ENCODE data around the gene SMARCA4.

SMARCA4 gene

DNA sequence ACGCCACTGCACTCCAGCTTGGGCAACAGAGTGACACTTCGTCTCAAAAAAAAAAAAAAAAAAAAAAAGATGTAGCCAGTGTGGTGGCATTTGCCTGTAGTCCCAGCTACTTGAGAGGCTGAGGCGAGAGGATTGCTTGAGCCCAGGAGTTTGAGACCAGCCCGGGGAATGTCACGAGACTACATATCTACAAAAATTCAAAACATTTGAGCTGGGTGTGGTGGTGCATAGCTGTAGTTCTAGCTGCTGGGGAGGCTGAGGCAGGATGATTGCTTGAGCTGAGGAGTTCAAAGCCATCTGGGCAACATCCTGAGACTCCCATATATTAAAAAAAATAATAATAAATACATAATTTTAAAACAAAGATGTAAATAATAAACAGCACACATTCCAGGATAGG is 46.6 kb downstream of the SMARCA4 start:
- DNase-seq (ENCODE audit: low read depth, low spot score), result no peak
- Histone ChIP-seq H3K36me3 (ENCODE audit: insufficient read depth, insufficient read length, low read length) (peaks cover 83% of the 10 kb centered on the region), H3K9me3 (ENCODE audit: insufficient read depth, low read length) (no peaks in the 10 kb centered on the region), H3K4me1 (ENCODE audit: insufficient read depth, insufficient read length) (peaks cover 3% of the 10 kb centered on the region), H3K27me3 (ENCODE audit: insufficient read depth, insufficient read length) (no peaks in the 10 kb centered on the region), H3K4me3 (ENCODE audit: insufficient read length, low read depth) (no peak overlapping the region), H3K9ac (ENCODE audit: insufficient read length, low read depth) (no peak overlapping the region)
- TF ChIP-seq YY1 (IDR thresholded peaks at IDR 0.05; ENCODE audit: insufficient read depth, insufficient read length) (no peak), ZNF274 (IDR thresholded peaks at IDR 0.05; ENCODE audit: low read depth, low read length) (no peak), SUZ12 (IDR thresholded peaks at IDR 0.05; ENCODE audit: extremely low read depth, insufficient read depth, insufficient read length) (no peak)

DNA sequence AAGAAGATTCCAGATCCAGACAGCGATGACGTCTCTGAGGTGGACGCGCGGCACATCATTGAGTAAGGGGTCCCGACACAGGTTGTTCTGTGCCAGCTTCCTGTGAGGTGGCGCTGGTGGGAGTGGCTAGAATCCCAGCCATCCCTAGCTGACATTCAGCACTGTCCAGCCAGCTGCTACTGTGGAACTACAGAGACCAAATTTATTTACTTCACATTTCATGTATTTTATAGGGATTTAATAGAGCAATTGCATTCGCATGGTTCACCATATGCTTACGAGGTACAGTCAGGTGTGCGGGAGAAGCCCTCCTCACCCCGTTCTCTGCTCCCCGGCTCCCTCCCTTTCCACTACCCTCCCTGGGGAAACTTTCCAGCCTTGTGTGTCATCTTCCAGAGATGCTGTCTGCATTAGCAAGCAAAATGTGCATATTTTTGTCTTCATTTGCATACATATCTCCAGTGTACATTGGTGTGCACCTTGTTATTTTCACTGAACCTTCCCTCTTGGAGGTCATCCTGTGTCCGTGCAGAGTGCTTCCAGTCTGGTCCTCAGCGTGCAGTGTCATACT is 47.2 kb downstream of the SMARCA4 start:
- H3K9me3 ChIP-seq (ENCODE audit: insufficient read depth, low read length), result no peaks in the 10 kb centered on the region
- no peak overlapping the region for H3K4me3 ChIP-seq (ENCODE audit: insufficient read length, low read depth)
- TF ChIP-seq YY1 (IDR thresholded peaks at IDR 0.05; ENCODE audit: insufficient read depth, insufficient read length) (no peak), ZNF274 (IDR thresholded peaks at IDR 0.05; ENCODE audit: low read depth, low read length) (no peak), SUZ12 (IDR thresholded peaks at IDR 0.05; ENCODE audit: extremely low read depth, insufficient read depth, insufficient read length) (no peak)
- no peaks in the 10 kb centered on the region for H3K27me3 ChIP-seq (ENCODE audit: insufficient read depth, insufficient read length)
- H3K36me3 ChIP-seq (ENCODE audit: insufficient read depth, insufficient read length, low read length), result peaks cover 83% of the 10 kb centered on the region
- no peak for DNase-seq (ENCODE audit: low read depth, low spot score)
- H3K9ac ChIP-seq (ENCODE audit: insufficient read length, low read depth), result no peak overlapping the region
- H3K4me1 ChIP-seq (ENCODE audit: insufficient read depth, insufficient read length), result peaks cover 3% of the 10 kb centered on the region

GRCh38 chr19:11010041-11010440 is 49.2 kb downstream of the SMARCA4 start:
- H3K36me3 ChIP-seq (ENCODE audit: insufficient read depth, insufficient read length, low read length), result peaks cover 90% of the 10 kb centered on the region
- no peak for DNase-seq (ENCODE audit: low read depth, low spot score)
- no peaks in the 10 kb centered on the region for H3K27me3 ChIP-seq (ENCODE audit: insufficient read depth, insufficient read length)
- no peaks in the 10 kb centered on the region for H3K9me3 ChIP-seq (ENCODE audit: insufficient read depth, low read length)
- peaks cover 6% of the 10 kb centered on the region for H3K4me1 ChIP-seq (ENCODE audit: insufficient read depth, insufficient read length)
- no peak for TF ChIP-seq SUZ12 (IDR thresholded peaks at IDR 0.05; ENCODE audit: extremely low read depth, insufficient read depth, insufficient read length)
- no peak for TF ChIP-seq ZNF274 (IDR thresholded peaks at IDR 0.05; ENCODE audit: low read depth, low read length)
- TF ChIP-seq YY1 (IDR thresholded peaks at IDR 0.05; ENCODE audit: insufficient read depth, insufficient read length), result no peak
- H3K9ac ChIP-seq (ENCODE audit: insufficient read length, low read depth), result no peak overlapping the region
- H3K4me3 ChIP-seq (ENCODE audit: insufficient read length, low read depth), result no peak overlapping the region

GRCh38 chr19:11012507-11012906 is 51.7 kb downstream of the SMARCA4 start:
- peaks cover 91% of the 10 kb centered on the region for H3K36me3 ChIP-seq (ENCODE audit: insufficient read depth, insufficient read length, low read length)
- H3K9me3 ChIP-seq (ENCODE audit: insufficient read depth, low read length), result no peaks in the 10 kb centered on the region
- no peak overlapping the region for H3K9ac ChIP-seq (ENCODE audit: insufficient read length, low read depth)
- H3K4me1 ChIP-seq (ENCODE audit: insufficient read depth, insufficient read length), result peaks cover 8% of the 10 kb centered on the region
- H3K4me3 ChIP-seq (ENCODE audit: insufficient read length, low read depth), result no peak overlapping the region
- DNase-seq (ENCODE audit: low read depth, low spot score), result no peak
- no peaks in the 10 kb centered on the region for H3K27me3 ChIP-seq (ENCODE audit: insufficient read depth, insufficient read length)
- TF ChIP-seq YY1 (IDR thresholded peaks at IDR 0.05; ENCODE audit: insufficient read depth, insufficient read length), result no peak
- no peak for TF ChIP-seq ZNF274 (IDR thresholded peaks at IDR 0.05; ENCODE audit: low read depth, low read length)
- TF ChIP-seq SUZ12 (IDR thresholded peaks at IDR 0.05; ENCODE audit: extremely low read depth, insufficient read depth, insufficient read length), result no peak

DNA sequence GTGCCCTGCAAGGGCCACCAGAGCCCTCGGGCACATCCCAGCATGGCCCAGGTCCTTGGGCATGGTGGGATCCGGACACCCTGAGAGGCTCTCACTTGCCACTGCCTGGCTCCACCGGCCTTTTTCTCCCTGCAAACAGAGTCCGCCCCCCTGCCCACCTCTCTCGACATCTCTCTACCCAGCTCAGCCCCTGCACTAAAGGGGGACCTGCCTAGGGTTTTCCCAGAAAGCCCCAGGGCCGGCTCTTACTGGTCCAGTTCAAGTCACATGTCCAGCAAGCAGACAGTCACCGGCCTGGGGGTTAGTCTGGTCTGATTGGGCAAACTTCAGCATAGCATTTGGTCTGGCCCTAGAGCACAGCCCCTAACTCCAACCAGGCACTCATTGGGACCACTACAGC is 52.9 kb downstream of the SMARCA4 start:
- H3K36me3 ChIP-seq (ENCODE audit: insufficient read depth, insufficient read length, low read length), result peaks cover 90% of the 10 kb centered on the region
- H3K9ac ChIP-seq (ENCODE audit: insufficient read length, low read depth), result no peak overlapping the region
- DNase-seq (ENCODE audit: low read depth, low spot score), result no peak
- no peaks in the 10 kb centered on the region for H3K27me3 ChIP-seq (ENCODE audit: insufficient read depth, insufficient read length)
- no peaks in the 10 kb centered on the region for H3K9me3 ChIP-seq (ENCODE audit: insufficient read depth, low read length)
- H3K4me1 ChIP-seq (ENCODE audit: insufficient read depth, insufficient read length), result peaks cover 17% of the 10 kb centered on the region
- H3K4me3 ChIP-seq (ENCODE audit: insufficient read length, low read depth), result no peak overlapping the region
- no peak for TF ChIP-seq ZNF274 (IDR thresholded peaks at IDR 0.05; ENCODE audit: low read depth, low read length)
- TF ChIP-seq SUZ12 (IDR thresholded peaks at IDR 0.05; ENCODE audit: extremely low read depth, insufficient read depth, insufficient read length), result no peak
- TF ChIP-seq YY1 (IDR thresholded peaks at IDR 0.05; ENCODE audit: insufficient read depth, insufficient read length), result no peak

GRCh38 chr19:11014403-11014911 is 53.6 kb downstream of the SMARCA4 start:
- Histone ChIP-seq H3K27me3 (ENCODE audit: insufficient read depth, insufficient read length) (no peaks in the 10 kb centered on the region), H3K4me1 (ENCODE audit: insufficient read depth, insufficient read length) (peaks cover 17% of the 10 kb centered on the region), H3K4me3 (ENCODE audit: insufficient read length, low read depth) (no peak overlapping the region), H3K9ac (ENCODE audit: insufficient read length, low read depth) (no peak overlapping the region), H3K9me3 (ENCODE audit: insufficient read depth, low read length) (no peaks in the 10 kb centered on the region), H3K36me3 (ENCODE audit: insufficient read depth, insufficient read length, low read length) (peaks cover 92% of the 10 kb centered on the region)
- DNase-seq (ENCODE audit: low read depth, low spot score), result no peak
- TF ChIP-seq SUZ12 (IDR thresholded peaks at IDR 0.05; ENCODE audit: extremely low read depth, insufficient read depth, insufficient read length) (no peak), ZNF274 (IDR thresholded peaks at IDR 0.05; ENCODE audit: low read depth, low read length) (no peak), YY1 (IDR thresholded peaks at IDR 0.05; ENCODE audit: insufficient read depth, insufficient read length) (no peak)

DNA sequence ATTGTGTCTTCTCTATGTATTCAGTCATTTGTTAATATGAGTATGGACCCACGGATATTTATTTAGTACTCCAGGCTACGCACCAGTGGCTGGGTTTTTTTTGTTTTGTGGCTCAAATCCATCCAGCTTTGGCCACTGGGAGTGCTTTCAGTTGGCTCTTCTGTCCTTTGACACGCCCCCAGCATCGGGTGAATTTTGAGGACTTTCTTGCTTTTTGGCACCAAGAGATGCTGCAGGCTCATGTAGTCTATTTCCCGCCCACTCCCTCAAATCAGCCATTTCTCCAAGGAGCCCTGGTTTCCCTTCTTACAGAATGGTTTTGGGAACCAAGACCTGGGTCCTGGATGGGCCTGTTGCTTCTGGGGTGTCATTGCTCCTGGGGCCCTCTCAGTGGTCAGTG is 55.8 kb downstream of the SMARCA4 start:
- DNase-seq (ENCODE audit: low read depth, low spot score), result no peak
- no peaks in the 10 kb centered on the region for H3K9me3 ChIP-seq (ENCODE audit: insufficient read depth, low read length)
- peaks cover 17% of the 10 kb centered on the region for H3K4me1 ChIP-seq (ENCODE audit: insufficient read depth, insufficient read length)
- peaks cover 95% of the 10 kb centered on the region for H3K36me3 ChIP-seq (ENCODE audit: insufficient read depth, insufficient read length, low read length)
- H3K27me3 ChIP-seq (ENCODE audit: insufficient read depth, insufficient read length), result no peaks in the 10 kb centered on the region
- H3K4me3 ChIP-seq (ENCODE audit: insufficient read length, low read depth), result no peak overlapping the region
- TF ChIP-seq ZNF274 (IDR thresholded peaks at IDR 0.05; ENCODE audit: low read depth, low read length) (no peak), YY1 (IDR thresholded peaks at IDR 0.05; ENCODE audit: insufficient read depth, insufficient read length) (no peak), SUZ12 (IDR thresholded peaks at IDR 0.05; ENCODE audit: extremely low read depth, insufficient read depth, insufficient read length) (no peak)
- no peak overlapping the region for H3K9ac ChIP-seq (ENCODE audit: insufficient read length, low read depth)

All from NT2/D1 (cell line).